H1 (cell line): Measurements from ENCODE around the gene MYOM1. TPM values are rescaled to one million over a fixed set of nuclear protein-coding genes. Genes with fewer than 3 reads are reported as not detected.

ENCODE experiments used
- BRCA1 ChIP-seq: IDR thresholded peaks from 2 replicates; pipeline ENCODE4 v1.6.1; 2012; ENCODE audit warnings: low read depth, low read length, improper control_type of control experiment
- CHD1 ChIP-seq: IDR thresholded peaks from 2 replicates; pipeline ENCODE4 v1.6.1; 2012; ENCODE audit warnings: low read depth, low read length, improper control_type of control experiment
- CHD7 ChIP-seq: fragments of 300-600 bp; sonication (generic); IDR thresholded peaks from 2 replicates; pipeline ENCODE4 v1.7.1; 2012; ENCODE audit warnings: low read length, moderate library complexity, mild to moderate bottlenecking, inconsistent platforms; ENCODE audit not compliant: insufficient replicate concordance
- NANOG ChIP-seq: IDR thresholded peaks from 2 replicates; pipeline ENCODE4 v1.6.1; 2011; ENCODE audit warnings: low read length, low read depth, mild to moderate bottlenecking, inconsistent platforms; ENCODE audit not compliant: insufficient read depth, poor library complexity, severe bottlenecking
- PHF8 ChIP-seq: fragments of 200-600 bp; sonication (generic); conservative IDR thresholded peaks from 2 replicates; pipeline ENCODE4 v1.7.1; 2012; ENCODE audit warnings: low read depth, mild to moderate bottlenecking, inconsistent platforms, low read length, moderate library complexity
- RFX5 ChIP-seq: IDR thresholded peaks from 2 replicates; pipeline ENCODE4 v1.6.1; 2011; ENCODE audit warnings: low read depth, low read length, improper control_type of control experiment, borderline replicate concordance
- RNF2 ChIP-seq: fragments of 200-900, 300-1000 bp; sonication (generic); IDR thresholded peaks from 2 replicates; pipeline ENCODE4 v1.7.1; 2016; ENCODE audit warnings: borderline replicate concordance, low read depth, mild to moderate bottlenecking, antibody characterized with exemption, low read length; ENCODE audit not compliant: poor library complexity, severe bottlenecking; ENCODE audit errors: missing control alignments
- SIX5 ChIP-seq: IDR thresholded peaks from 2 replicates; pipeline ENCODE4 v1.6.1; 2011; ENCODE audit warnings: mild to moderate bottlenecking, low read depth, low read length
- SP4 ChIP-seq: IDR thresholded peaks from 2 replicates; pipeline ENCODE4 v1.6.1; 2012; ENCODE audit warnings: low read length, inconsistent platforms
- polyA plus RNA-seq, 7 experiments: library from polyadenylated mRNA; depleted of rRNA in 3 of 7; stranded (reverse) in 5 of 7; unstranded in 2 of 7; fragments of >200 nt in 5 of 7; fragments of 200-250 nt in 2 of 7; gene quantifications; 1 replicate in 5 of 7; 2 replicates in 1 of 7; 4 replicates in 1 of 7; pipeline versions ENCODE4 v1.2.1 to v1.2.3, GENCODE V29; 2011 to 2013; ENCODE audit warnings: missing spikeins in 2 of 7, mixed read lengths in 2 of 7
- total RNA-seq: library from RNA; stranded (reverse); fragmentation: NEBNext Ultra II Directional; extraction: Animal tissue kit (Norgen Biotek cat#: 25700); gene quantifications from 2 replicates; pipeline ENCODE4 v1.2.1, GENCODE V29; 2021

The MYOM1 gene
- total and polyA plus RNA-seq, 2 of the 8 experiments (the other 6 are each of a cell fraction or from before 2014, with no cell fraction given), result 0.06 to 0.32 TPM

- TF ChIP-seq CHD7 (no peak), CHD1 (peak; percentile 86), NANOG (no peak), PHF8 (peak; percentile 85), BRCA1 (no peak), RNF2 (no peak), SP4 (peak; percentile 51; the same call in 1 of the 2 replicates), SIX5 (peak; percentile 26; the same call in 1 of the 2 replicates), RFX5 (no peak)
Measured at GRCh38 chr18:3261373-3262233, 41.8 kb upstream of the MYOM1 start, which contains the start of gene MYL12B (continued).
